ENCODE data around the gene MTHFD2L.

Gene MTHFD2L

GRCh38 chr4:74237425-74237966 lies 79.6 kb downstream of the MTHFD2L start:
- DNase-seq (ENCODE audit: low read depth in 3 of 3, low spot score in 1 of 3) = no peak

DNA sequence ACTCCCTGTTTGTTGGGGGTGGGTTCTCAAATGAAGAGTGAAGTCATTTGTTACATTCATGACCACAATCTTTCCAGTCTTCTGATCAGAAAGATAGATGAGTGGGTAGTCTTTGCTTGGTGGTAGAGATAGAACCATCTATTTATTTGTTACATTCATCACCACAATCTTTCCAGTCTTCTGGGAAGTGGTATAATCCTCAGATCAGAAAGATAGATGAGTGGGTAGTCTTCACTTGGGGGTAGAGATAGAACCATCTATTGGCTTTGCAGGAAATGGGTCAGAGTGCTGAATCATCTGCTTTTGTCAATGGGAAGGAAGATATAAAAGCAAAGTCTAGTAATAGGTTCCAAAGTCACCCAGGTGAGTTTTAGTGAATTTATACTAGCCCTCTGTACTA lies 86.1 kb downstream of the MTHFD2L start:
- DNase-seq (ENCODE audit: low read depth in 3 of 3, low spot score in 1 of 3) = no peak

GRCh38 chr4:74252933-74253332 lies 95.0 kb downstream of the MTHFD2L start:
- no peak for DNase-seq (ENCODE audit: low read depth in 3 of 3, low spot score in 1 of 3)

- no peak for DNase-seq (ENCODE audit: low read depth in 3 of 3, low spot score in 1 of 3)
Measured at GRCh38 chr4:74254386-74254785, 96.5 kb downstream of the MTHFD2L start.

DNA sequence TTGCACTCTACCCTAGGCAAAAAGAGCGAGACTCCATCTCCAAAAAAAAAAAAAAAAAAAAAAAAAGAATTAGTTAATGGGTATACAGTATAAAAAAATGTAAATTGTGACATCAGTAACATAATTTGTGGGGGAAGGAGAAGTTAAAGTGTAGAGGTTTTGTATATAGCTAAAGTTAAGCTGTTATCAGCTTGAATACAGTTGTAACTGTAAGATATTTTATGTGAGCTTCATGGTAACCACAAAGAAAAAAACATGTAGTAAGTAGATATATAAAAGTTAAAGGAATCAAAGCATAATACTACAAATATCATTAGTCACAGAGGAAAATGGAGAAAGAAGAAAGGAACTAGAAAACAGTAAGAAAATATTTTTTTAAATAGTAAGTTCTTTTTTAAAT lies 97.2 kb downstream of the MTHFD2L start:
- no peak for DNase-seq (ENCODE audit: low read depth in 3 of 3, low spot score in 1 of 3)

- DNase-seq (ENCODE audit: low read depth in 3 of 3, low spot score in 1 of 3) = no peak
Measured at GRCh38 chr4:74258963-74259362, 101.0 kb downstream of the MTHFD2L start.

- no peak for DNase-seq (ENCODE audit: low read depth in 3 of 3, low spot score in 1 of 3)
Measured at GRCh38 chr4:74260036-74260435, 102.1 kb downstream of the MTHFD2L start.

- DNase-seq (ENCODE audit: low read depth in 3 of 3, low spot score in 1 of 3) = no peak
Measured at GRCh38 chr4:74262522-74262921, 104.6 kb downstream of the MTHFD2L start.

DNA sequence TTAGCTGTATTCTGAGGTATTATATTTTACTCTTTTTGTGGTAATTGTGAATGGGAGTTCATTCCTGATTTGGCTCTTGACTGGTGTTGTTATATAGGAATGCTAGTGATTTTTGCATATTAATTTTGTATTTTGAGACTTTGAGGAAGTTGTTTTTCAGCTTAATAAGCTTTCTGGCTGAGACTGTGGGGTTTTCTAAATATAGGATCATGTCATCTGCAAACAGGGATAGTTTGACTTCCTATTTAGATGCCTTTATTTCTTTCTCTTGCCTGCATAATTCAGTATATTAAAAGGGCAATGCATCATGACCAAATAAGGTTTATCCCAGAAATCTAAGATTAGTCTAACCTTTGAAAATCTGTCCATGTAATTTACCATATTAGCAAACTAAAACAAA lies 105.6 kb downstream of the MTHFD2L start:
- no peak for DNase-seq (ENCODE audit: low read depth in 3 of 3, low spot score in 1 of 3)

DNA sequence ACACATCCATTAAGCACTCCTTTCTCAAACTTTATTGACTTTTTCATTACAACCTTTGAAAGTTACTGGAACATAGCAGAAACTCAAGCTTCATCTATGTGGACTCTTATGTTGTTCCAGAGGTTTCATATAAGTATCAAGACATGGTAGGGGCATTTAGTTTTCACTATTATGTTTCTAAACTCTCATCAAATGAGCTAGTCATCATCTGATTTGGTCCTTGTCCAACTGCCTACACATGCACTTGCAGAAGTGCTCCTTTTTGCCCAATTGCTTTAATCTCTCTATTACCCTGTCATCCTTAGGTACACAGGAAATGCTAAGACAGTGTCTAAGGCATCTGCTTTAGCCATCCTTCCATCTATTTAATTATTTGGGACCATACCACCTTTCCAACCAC lies 108.2 kb downstream of the MTHFD2L start:
- no peak for DNase-seq (ENCODE audit: low read depth in 3 of 3, low spot score in 1 of 3)

DNA sequence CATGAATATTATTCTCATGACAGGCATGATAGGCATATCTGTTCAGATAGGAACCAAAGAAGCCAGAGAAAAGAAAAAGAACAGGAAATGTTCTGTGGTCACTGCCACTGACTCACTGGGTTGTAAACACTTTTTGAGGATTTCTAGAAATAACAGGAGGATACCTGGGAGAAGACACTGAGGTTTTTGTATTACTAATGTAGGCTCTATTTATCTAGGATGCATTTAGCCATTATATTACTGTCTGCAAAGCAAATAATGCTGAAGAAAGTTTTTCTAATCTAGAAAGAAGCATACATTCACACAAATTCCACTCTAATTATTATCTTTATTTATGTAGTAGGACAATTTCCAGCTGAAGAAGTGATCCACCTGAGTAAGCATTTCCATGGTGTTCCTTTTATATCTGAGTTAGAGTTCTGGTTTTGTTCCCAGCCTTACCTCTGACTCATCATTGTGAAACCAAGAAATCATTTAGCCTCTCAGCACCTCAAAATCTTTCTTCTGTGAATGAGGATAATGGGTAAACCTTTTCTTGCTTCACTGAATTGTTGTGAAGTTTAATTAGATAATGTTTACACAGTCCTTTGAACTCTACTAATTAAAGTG lies 110.2 kb downstream of the MTHFD2L start:
- no peak for DNase-seq (ENCODE audit: low read depth in 3 of 3, low spot score in 1 of 3)

- DNase-seq (ENCODE audit: low read depth in 3 of 3, low spot score in 1 of 3) = no peak
Measured at GRCh38 chr4:74268643-74269042, 110.7 kb downstream of the MTHFD2L start.

- no peak for DNase-seq (ENCODE audit: low read depth in 3 of 3, low spot score in 1 of 3)
Measured at GRCh38 chr4:74278490-74278889, 120.6 kb downstream of the MTHFD2L start.

- DNase-seq (ENCODE audit: low read depth in 3 of 3, low spot score in 1 of 3) = no peak
Measured at GRCh38 chr4:74279716-74280115, 121.8 kb downstream of the MTHFD2L start.

DNA sequence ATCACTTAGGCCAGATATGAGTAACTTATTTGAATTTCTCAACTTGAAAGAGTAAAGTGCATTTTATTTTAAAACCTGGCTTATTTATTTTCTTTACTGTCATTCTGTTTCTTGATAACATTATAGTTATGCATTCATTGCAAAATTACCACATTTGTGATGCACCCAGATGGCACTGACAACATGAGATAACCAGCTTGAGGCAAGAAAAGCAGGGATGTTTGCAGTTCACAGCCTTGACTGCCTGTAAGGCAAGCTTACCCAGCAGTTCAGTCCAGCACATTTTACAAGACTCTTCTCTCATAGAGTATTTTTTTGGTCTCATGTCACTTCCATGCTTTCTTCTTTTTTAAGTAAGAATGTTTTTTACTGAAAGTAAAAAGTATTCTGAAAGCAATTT lies 125.0 kb downstream of the MTHFD2L start:
- no peak for DNase-seq (ENCODE audit: low read depth in 3 of 3, low spot score in 1 of 3)

GRCh38 chr4:74283614-74284013 lies 125.7 kb downstream of the MTHFD2L start:
- no peak for DNase-seq (ENCODE audit: low read depth in 3 of 3, low spot score in 1 of 3)

DNA sequence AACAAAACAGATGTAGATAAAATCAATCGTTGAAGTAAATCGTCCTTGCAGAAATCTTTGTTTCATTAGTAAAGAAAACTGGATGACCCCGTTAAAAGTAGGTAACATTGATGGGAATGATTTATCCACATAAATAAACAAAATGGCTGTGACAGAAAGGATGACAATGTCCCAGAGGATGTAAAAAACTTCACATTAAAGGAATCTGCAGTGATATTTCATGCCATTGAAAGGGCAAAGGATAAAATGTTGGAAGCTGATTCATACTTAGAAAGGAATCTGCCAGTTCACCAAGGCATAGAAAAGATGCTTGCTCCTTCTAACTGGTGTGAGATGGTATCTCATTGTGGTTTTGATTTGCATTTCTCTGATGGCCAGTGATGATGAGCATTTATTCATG lies 126.1 kb downstream of the MTHFD2L start:
- no peak for DNase-seq (ENCODE audit: low read depth in 3 of 3, low spot score in 1 of 3)

DNA sequence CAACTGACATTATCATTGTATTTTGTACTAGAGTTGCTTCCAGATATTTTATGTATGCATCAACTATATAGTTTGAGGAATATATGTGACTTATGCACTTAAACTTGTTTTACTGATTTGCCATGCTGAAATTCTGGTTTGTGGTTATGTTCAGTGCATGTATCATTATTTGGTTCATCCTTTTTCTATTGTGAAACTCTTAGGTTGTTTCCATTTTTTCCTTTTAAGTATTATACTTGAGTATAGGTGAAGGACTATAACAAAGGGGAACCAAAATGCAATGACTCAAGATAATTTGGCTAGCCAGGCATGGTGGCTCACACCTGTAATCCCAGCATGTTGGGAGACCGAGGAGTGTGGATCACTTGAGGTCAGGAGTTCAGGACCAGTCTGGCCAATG lies 129.2 kb downstream of the MTHFD2L start:
- no peak for DNase-seq (ENCODE audit: low read depth in 3 of 3, low spot score in 1 of 3)

DNA sequence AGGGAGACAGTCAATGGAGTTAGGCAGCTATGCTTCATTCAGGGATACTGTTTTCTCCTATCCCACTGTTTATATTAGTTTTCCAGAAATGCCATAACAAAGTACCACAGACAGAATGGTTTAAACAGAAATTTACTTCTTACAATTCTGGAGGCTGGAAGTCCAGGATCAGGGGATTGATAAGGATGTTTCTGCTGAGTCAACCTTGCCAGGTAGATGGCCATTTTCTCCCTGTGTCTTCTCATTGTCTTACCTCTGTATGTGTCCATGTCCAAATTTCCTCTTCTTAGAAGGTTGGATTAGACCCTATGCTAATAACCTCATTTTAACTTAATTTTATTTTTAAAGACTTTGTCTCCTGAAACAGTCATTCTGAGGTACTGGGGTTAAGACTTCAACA lies 129.9 kb downstream of the MTHFD2L start:
- no peak for DNase-seq (ENCODE audit: low read depth in 3 of 3, low spot score in 1 of 3)

DNA sequence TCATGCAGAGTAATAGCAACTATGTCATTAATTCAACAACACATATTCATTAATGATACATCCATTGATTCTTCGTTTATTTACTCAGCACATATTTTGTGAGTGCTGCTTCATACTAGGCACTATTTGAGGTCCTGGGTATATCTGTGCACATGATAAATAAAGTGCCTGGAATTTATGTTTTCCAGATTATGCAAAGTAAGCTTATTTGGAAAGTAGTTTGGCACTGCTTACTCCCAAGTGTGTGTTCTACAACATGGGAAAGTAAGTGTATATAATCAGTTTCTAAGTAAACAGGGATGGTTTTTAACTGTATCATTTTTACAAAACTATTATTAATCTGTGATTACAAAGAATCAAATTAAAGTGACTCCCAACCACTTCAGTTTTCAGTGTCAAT lies 133.6 kb downstream of the MTHFD2L start:
- no peak for DNase-seq (ENCODE audit: low read depth in 3 of 3, low spot score in 1 of 3)

- no peak for DNase-seq (ENCODE audit: low read depth in 3 of 3, low spot score in 1 of 3)
Measured at GRCh38 chr4:74292111-74292870, 134.4 kb downstream of the MTHFD2L start.

- no peak for DNase-seq (ENCODE audit: low read depth in 3 of 3, low spot score in 1 of 3)
Measured at GRCh38 chr4:74293558-74293957, 135.6 kb downstream of the MTHFD2L start.

- no peak for DNase-seq (ENCODE audit: low read depth in 3 of 3, low spot score in 1 of 3)
Measured at GRCh38 chr4:74294681-74295080, 136.8 kb downstream of the MTHFD2L start.

Measured in stimulated activated CD4-positive, alpha-beta T cell treated with anti-CD3 and anti-CD28 coated beads, TNF-alpha, amount 100 ng/mL, for 1 hour (primary cell).